ENCODE measurements around the gene PLPP7.

Gene PLPP7

DNA sequence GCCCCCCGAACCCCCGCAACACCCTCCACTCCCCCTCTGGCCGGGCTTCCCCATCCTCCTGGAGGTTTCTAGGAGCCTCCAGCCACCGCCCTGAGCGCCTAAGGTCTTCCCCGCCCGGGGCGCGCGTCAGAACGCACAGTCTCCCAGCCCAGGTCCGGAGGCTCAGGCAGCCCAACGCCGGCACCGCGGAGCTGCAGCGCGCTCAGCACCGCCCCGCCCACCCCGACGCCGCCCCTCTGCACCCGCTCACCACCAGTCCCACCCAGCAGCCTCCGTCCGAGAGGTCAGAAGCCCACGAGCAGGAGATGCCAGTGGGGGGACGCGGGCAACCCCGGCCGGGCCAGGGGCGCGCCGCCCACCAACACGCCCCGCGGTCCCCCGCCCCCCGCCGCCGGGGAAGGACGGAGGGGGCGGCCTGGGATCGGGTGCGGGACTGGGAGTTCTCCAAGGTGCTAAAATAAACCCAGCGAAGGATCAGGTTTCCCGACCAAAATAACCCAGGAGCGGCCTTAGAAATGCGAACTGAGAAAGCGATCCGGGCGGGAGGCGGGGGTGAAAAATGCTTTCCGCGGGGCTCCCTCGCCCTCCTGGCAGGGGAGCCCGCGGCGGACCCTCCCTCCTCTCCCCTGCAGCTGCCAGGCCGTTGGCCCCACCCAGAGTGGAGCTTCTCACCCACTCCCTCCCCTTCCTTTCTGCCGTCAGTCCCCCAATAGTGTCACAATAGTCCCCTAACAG lies 6.7 kb upstream of the PLPP7 start:
- no peak for FAIRE-seq

- FAIRE-seq: no peak
Measured at GRCh38 chr9:131284856-131285255, 4.7 kb upstream of the PLPP7 start.

DNA sequence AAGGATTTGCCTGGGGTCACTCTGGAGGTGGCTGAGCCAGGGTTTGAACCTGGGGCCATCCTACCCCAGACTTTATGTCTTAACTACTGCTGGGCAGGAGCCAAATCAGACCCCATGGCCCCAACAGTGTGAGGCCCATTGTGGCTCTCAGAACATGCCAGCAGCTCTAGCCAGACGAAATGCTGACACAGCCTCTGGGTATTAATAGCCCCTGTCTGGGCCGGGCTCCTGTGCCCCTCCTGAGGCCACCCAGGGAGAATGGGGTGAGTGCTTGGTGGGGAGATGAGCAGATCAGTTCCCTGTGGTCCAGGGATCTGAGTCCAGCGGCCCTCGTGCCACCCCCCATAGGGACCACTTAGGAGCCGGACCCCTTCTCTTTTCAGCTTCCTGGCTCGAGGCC lies 2.2 kb upstream of the PLPP7 start:
- FAIRE-seq: no peak

- no peak for FAIRE-seq
Measured at GRCh38 chr9:131288217-131288616, 1.3 kb upstream of the PLPP7 start.

- FAIRE-seq: no peak
Measured at GRCh38 chr9:131290036-131290766, 678 bp downstream of the PLPP7 start.

GRCh38 chr9:131290767-131291370 lies 1.3 kb downstream of the PLPP7 start:
- no peak for FAIRE-seq

- FAIRE-seq: no peak
Measured at GRCh38 chr9:131291795-131292315, 2.3 kb downstream of the PLPP7 start.

- FAIRE-seq: no peak
Measured at GRCh38 chr9:131292937-131293336, 3.4 kb downstream of the PLPP7 start.

DNA sequence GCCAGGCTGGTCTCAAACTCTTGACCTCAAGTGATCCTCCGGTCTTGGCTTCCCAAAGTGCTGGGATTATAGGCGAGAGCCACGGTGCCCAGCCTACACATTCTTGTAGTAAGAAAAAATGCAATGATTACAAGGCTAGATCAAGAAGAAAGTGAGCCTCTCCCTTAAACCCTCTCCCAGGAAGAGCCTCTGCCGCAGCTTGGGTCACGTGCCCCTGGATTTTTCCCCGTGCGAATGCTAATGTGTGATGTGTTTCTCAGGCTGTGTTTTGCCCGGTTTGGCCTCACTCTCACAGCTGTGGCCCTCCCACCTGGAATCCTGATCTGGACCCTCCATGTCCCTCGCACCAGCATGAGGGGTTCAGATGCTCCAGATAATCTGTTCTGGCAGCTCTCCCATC lies 6.9 kb downstream of the PLPP7 start:
- no peak for FAIRE-seq

DNA sequence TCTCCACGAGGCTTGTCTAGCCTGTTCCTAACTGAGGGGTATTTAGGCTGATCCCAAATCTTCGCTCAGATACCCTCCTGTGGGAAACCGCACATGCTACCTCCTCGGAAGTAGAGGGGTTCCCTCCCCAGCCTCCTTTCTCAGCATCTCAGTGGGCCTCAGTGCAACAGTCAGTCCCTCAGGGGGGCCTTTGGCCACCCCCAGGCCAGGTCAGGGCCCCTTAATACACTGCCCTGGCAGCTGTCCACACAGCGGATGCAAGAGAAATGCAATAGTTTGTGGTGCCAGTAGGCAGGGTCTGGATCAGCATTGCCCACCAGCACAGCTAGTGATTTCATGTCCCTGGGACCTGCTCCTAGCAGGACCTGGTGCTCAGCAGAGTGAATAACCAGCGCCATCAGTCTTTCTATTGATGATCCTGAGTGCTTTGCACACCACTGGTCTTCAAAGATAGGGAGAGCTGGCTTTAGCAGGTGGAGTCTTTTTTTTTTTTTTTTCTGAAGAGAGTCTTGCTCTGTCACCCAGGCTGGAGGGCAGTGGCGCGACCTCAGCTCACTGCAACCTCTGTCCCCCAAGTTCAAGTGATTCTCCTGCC lies 7.5 kb downstream of the PLPP7 start:
- no peak for FAIRE-seq

- no peak for FAIRE-seq
Measured at GRCh38 chr9:131297903-131298302, 8.4 kb downstream of the PLPP7 start.

DNA sequence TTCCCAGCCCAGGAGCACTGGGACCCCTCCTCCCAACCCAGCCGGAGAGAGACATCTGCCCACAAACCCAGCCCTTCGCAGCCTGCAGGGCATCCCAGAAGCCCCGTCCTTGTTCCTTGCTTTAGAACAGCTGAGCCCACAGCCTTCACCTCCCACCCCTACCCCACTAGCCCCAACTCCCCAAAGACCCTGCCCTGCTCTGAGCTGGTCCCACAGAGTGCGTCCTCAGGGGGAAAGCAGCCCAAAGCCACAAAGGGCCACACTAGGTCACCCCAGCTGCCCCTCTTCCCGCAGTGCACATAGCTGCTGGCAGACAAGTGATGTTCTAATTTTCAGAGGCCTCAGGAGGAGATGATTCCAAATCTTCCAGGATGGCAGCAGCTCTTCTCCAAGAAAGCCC lies 8.8 kb downstream of the PLPP7 start:
- no peak for FAIRE-seq

GRCh38 chr9:131298816-131299215 lies 9.3 kb downstream of the PLPP7 start:
- FAIRE-seq: no peak

GRCh38 chr9:131299346-131299960 lies 9.9 kb downstream of the PLPP7 start:
- FAIRE-seq: no peak

GRCh38 chr9:131299961-131300347 lies 10.4 kb downstream of the PLPP7 start:
- no peak for FAIRE-seq

- no peak for FAIRE-seq
Measured at GRCh38 chr9:131300444-131300843, 10.9 kb downstream of the PLPP7 start.

DNA sequence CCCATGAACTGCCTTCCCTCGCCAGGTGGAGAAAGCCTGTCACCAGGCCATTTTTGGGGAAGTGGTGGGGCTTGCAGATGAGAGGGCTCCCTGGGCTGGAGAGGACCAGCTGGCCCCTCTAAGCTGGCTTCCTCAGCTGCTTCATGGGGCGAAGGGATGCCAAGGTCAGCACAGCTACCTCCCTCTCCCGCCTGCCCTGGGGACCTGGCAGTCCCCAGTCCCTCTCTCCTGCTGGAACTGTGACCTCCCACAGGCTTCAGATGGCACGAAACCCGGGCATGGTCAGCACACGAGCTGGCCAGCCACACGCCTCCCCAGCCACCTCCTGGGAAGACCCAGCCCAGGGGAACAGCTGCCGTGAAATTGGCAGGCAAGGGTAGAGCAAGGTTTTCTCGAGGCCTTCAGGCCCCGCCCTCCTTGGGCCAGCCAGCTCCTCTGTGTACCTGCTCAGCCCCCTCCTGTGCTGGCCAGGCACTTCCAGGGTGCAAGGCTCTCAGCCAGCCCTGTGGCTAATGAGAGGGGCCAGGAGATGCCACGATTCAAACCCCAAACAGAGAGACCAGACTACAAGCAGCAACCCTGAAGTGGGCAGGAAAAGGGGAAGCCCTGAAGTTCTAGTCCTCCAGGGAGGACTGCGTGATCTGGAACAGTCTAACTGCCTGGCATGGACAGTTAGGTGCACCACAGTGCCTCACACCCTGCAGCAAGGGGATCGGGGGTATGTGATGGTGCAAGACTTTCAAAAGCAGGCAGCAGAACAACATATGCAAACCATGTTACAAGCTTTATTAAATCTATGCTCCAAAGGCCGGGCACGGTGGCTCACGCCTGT lies 12.9 kb downstream of the PLPP7 start:
- no peak for FAIRE-seq

DNA sequence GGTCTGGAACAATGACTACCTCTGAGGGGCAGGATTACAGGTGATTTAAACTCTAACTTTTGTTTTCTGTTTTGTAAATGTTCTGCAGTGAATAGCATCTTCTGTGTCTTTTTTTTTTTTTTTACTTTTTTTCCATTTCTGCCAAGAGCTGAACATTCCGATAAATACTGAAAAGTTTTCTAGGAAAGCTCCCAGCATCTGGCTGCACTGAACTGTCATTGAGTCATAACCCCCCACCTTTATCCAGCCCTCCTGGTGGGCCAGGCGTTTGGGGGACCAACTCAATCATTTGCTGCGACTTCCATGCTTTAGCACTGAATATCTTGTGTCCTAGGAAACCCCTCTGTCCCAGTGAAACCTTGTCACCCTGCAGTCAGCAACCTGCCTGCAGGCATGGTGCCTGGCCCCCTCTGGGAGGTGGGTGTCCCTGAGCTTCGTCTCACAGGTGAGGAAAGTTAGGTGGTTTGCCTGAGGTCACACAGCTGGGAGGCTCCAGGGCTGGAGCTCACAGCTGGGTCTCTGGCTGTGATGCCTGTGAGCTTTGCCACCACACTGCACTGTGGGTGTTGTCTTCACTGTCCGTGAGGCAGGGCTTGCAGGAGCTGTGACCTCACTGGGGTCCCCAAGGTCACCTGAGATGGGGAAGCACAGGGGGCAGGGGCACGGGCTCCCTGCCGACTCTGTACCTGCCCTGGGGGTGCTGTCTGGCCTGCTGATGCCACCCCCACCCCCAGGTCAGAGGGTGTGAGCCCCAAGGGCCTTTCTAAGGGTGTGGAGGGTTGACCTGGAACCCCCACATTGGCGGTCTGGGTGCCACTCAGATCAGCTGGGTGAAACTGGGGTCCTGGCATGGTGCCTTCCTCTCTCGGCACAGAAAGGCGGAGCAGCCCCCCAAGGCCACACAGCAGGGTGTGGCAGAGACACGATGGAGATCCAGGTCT lies 14.1 kb downstream of the PLPP7 start:
- no peak for FAIRE-seq

DNA sequence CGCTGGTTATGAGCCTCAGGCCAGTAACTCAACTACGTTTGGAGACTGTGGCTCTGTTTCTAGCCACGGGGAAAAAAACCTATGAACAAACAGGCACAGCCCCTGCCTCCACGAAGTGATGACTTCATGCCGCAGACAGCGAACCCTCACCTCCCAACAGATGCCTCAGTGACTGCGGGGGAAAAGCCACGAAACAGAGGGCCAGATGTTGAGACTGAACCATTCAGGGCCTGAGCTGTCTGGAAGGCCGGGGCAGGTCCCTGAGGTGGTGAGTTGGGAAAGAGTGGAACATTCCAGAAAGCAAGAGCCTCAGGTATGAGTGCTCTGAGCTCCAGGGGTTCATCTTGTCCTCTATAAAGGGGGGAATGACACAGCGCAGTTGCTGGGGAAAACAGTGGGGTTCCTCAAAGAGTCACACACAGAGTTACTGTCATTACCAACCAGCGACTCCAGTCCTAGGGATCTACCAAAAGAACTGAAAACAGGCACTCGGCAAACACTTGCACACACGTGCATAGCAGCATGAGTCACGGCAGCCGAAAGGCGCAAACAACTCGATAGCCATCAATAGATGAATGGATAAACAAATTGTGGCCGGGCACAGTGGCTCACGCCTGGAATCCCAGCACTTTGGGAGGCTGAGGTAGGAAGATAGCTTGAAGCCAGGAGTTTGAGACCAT lies 15.3 kb downstream of the PLPP7 start:
- FAIRE-seq: no peak

DNA sequence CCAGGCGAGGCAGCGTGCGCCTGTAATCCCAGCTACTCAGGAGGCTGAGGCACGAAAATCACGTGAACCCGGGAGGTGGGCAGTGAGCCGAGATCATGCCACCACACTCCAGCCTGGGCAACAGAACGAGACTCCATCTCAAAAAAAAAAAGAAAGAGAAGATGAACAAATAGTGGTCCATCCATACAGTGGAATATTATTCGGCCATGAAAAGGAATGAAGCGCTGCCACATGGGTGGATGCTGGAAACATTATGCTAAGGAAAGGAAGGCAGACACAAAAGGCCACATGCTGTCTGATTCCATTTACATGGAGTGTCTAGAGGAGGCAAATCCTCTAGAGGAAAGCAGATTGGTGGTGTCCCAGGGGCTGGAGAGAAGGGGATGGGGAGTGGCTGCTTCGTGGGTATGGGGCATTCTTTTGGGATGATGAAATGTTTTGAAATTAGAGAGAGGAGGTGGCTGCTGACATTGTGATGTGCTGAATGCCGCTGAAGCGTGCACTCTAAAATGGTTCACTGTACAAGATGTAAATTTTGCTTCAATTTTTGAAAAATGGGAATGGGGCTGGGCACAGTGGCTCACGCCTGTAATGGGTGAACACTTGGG lies 17.0 kb downstream of the PLPP7 start:
- FAIRE-seq: no peak

Data from G401.6 (cell line).